Activated CD4-positive, alpha-beta T cell treated with anti-CD3 and anti-CD28 coated beads for 48 hours (primary cell): ENCODE data around the gene FPR2.
A peak's percentile ranks its signal among the peaks of the same experiment; 100 is the strongest.
"Not testable (repeated sequence)": the region's sequence is repeated elsewhere in the genome, so short reads cannot be mapped to it uniquely, and the experiment has no call there.

ENCODE experiments used
- DNase-seq: peaks from one replicate; pipeline ENCODE4 v3.0.0-alpha.2; 2020

Gene FPR2

DNA sequence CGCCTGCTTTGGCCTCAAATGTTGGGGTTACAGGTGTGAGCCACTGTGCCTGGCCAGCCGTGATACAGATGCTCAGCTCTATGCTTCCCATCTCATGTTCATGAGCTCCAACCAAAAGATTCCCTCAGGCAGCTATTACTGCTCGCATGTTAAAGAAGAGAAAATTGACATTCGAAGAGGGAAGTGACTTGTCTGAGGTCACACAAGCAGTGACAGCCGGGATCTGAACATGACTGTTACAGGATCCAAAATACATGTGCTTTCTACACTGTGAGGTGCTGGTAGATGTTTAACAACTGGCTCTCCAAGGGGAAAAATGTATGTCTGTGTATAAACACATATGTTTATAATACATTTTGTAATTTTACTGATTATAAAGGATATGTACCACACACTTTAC, 20.6 kb upstream of the FPR2 start:
- no peak for DNase-seq

- no peak for DNase-seq
These were observed 18.2 kb upstream of the FPR2 start for GRCh38 chr19:51742789-51743188.

DNA sequence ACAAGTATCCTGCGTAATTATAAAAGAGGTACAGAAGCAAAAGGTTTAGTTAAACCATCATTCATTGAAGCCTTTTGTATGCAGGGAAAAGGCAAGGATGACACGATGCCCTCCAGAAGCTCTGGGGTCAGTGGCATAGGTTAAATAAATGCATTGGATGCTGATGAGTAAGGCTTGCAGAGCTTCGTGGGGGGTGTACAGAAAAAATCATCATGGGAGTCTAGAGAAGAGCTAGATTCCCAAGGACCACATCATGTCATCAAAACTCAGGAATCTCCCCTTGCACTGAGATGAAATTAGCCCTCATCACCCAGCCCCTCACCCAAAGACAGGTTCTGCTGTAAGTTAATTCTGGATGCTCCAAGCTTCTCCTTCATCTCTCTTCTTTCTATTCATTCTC, 17.6 kb upstream of the FPR2 start:
- no peak for DNase-seq

DNA sequence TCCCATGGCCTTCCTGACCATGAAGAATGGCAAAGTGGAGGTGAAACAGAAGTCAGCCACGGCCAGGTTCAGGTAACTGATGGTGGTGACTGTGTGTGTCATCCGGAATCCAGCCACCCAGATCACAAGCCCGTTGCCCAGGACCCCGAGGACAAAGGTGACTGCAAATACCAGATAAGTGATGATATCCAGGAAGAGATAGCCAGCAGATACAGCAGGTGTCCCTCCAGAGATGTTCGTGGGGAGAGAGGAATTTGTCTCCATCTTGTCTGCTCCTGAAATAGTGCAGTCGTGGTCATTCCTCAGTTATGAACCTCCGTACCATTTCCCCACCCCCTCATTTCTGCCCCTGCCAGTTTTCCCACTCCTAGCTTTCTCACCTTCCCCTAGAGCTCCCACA, 14.2 kb upstream of the FPR2 start:
- DNase-seq = no peak

DNA sequence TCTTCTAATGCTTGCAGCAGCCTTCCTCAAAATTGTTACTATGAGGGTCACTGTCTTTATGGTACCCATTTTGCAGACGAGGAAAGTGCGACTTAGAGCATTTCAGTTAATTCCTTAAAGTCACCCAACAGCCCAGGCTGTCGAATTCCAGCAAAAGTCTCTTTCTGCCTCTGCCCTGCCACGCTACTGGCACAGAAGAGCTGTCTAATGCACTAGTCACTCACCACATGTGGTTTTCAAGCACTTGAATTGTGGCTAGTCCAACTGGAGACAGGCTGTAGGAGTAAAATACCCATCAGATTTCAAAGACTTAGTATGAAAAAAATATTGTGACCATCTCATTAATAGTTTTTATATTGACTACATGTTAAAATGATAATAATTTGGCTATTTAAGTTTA, 11.0 kb upstream of the FPR2 start:
- no peak for DNase-seq

DNA sequence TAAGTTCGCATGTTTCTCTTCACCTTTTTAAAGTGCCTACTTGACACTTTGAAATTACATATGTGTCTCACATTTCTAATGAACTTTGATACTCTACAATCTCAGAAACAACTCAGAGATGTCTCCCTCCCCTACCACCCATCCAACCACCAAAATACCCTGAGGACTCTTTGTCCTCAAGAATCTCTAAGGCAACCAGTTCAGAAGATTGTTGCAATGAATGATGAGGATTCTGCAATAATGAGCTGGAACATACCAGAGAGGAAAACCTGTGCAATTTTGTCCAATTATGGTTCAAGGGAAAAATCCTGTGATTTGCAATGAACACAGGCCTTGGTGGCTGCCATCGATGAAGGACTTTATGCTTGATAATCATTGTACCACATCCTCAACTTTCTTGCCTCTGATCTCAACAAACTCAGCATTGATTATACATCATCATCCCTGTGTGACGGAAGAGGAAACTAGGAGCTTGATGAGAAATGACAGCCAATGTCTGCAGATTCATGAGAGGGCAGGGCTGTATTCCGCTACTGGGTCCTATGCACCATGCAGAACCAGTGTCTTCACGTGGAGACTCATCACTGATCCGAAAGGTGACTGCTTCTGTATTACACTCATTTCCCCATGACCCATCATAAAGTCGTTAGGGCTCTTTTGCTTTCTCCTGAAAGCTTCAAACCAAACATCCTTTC, 10.4 kb upstream of the FPR2 start:
- DNase-seq = no peak

GRCh38 chr19:51751655-51752054, 9.3 kb upstream of the FPR2 start, which contains the start of gene FPR1:
Gene FPR1, minus strand, starts transcription at chr19:51751878. Its CDS starts 4,884 bp downstream, at chr19:51746994.
- no peak for DNase-seq

DNA sequence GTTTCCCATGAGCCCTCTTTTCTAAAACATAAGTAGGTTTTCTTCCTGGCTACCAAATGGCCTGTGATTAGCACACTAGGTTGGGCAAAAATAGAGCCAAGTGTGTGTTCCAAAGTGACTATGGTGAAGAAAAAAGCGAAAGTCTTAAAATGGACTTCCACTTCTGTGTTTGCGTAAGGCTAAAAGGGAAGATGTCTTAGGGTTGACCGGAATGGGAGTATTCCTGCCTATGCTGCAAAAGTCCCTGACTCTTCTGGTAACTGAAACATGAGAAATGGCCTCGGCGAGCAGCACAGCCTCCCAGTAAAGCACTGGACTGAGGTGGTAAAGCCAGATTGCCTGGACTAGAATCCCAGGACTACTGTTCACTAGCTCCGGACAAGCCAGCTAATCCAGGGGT, 6.9 kb upstream of the FPR2 start:
- no peak for DNase-seq

GRCh38 chr19:51754770-51755169, 6.2 kb upstream of the FPR2 start:
- no peak for DNase-seq

GRCh38 chr19:51755571-51755970, 5.4 kb upstream of the FPR2 start:
- DNase-seq = no peak

DNA sequence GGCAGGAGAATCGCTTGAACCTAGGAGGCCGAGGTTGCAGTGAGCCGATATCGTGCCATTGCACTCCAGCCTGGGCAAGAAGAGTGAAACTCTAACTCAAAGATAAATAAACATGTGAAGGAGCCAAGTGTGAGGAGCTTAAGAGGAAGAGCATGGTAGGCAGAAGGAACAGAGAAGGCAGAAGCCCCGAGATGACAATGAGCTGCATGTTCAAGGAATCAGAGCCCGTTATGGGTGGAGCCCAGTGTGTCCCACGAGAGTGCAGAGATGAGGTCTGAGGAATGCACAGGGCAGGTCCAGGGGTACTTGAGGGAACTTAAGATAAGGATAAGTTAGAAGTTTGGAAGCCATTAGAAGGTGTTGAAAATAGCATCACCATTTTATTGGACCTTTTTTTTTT, 716 bp downstream of the FPR2 start:
- no peak for DNase-seq

DNA sequence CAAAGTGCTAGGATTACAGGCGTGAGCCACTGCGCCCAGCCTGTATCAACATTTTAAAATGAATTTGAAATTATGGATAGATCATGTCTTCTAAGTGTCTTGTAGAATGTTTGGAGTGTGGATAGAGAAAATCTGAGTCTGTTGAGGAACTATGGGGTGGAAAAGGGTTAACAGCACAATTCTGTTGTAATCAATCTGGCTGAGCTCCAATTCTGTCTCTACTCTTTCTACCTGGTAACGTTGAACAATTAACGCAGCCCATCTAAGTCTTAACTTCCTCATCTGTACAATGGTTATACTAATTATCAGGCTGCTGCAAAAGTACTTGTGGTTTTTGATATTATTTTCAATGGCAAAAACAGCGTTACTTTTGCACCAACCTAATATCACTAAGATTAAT, 4.1 kb downstream of the FPR2 start:
- no peak for DNase-seq

GRCh38 chr19:51766461-51766860, 5.5 kb downstream of the FPR2 start:
- no peak for DNase-seq

DNA sequence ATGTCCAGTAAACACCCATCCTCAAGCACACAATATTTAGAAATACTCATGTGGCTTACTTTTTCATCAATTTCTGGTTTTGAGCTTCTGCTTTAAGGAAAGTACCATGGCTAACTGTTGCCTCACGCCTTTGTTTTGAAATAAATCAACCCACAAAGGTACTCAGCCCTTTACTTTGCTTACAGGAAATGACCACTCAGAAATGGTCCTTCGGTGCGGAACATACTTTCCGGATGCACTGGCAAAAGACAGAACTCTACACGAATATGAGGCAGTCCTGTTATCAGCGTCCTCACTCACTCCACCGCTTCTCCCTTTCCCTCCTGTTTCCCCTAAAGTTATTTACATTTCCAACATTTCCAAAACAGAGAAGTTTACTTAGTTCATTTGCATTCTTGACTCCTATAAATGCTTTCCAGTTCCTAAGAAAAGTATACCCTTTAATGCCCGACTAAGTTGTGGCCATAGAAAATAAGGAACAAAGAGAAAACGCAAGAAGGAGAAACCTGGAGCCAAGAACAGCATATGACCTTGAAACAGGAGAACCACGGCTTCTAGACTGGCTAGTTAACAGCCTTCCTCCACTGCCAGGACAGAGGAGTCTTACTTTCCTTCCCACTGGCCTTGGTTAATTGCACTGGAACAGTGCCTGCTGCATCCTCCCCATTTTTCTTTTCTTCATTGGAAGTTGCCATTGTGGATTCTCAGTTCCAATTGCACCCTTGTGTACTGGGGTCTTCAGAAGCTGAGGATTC, 10.6 kb downstream of the FPR2 start:
- DNase-seq = no peak

DNA sequence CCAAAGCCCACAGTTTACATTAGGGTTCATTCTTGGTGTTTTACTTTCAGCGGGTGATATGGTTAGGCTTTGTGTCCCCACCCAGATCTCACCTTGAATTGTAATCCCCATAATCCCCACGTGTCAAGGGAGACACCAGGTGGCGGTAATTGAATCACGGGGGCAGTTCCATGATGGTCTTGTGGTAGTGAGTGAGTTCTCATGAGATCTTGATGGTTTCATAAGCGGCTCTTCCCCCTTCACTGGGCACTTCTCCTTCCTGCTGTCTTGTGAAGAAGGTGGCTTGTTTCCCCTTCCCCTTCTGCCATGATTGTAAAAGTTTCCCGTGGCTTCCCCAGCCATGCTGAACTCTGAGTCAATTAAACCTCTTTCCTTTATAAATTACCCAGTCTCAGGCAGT, 12.0 kb downstream of the FPR2 start:
- DNase-seq = no peak

DNA sequence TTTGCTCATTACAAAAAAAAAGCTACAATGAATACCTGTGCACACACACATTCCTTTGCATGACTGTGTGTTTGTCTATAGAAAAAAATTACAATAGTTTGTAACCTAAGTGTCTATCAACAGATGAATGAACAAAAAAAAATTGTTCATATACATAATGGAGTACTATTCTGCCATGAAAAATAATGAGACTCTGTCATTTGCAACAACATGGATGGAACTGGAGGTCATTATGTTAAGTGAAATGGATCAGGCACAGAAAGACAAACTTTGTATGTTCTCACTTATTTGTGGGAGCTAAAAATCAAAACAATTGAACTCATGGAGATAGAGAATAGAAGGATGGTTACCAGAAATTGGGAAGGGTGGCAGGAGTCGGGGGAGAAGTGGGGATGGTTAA, 15.6 kb downstream of the FPR2 start:
- not testable (repeated sequence) for DNase-seq

DNA sequence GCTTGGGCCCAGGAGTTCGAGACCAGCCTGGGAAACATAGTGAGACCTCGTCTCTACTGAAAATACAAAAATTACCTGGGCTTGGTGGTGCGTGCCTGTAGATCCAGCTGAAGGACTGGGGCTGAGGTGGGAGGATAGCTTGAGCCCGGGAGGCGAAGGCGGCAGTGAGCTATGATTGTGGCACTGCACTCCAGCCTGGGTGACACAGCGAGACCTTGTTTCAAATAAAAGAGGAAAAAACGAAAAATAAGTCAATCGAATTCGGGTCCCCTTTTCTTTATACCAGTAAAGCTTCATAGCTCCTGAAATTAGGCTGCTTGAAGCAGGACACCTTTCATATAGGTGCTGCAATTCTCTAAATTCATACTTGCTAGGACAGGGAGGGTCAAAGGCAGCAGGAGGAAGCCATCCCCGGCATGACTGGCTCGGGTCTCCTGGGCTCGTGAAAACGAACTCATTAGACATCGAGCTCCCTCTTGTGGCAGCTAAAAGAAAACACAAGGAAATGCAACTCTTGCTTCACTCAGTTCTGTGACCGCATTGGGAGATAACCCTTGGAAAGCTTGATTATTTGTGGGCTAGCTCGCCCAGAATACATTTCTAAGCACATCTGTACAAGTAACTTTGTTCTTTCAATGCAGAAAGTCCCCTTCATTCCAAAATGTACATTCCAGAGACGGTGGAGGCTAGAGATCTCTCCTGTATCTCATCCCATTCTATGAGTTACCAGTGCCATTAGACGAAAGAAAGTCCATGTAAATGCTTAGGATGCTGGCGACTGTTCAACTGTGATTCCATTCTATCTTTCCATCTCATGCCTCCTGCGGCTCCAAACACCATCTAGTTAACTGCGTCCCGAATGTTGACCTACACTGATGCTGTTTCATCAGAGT, 16.8 kb downstream of the FPR2 start:
- DNase-seq = peak; percentile 55

GRCh38 chr19:51779181-51779580, 18.2 kb downstream of the FPR2 start:
- DNase-seq = no peak

DNA sequence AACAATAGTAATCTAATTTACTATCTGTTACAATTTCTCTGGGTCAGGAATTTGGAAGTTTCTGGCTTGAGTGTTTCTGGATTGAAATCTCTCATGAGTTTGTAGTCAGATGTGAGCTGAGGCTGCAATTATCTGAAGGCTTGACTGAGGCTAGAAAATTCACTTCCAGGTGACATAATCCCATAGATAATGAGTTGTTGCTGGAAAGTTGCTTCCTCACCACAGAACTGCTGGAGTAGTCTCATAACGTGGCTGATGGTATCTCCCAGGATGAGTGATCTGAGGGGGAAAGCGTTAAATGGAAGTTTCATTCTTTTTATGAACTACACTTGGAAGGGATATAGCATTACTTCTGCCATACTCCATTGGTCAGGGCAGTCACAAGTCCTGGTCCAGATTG, 18.7 kb downstream of the FPR2 start:
- no peak for DNase-seq

GRCh38 chr19:51780270-51780669, 19.3 kb downstream of the FPR2 start:
- no peak for DNase-seq

DNA sequence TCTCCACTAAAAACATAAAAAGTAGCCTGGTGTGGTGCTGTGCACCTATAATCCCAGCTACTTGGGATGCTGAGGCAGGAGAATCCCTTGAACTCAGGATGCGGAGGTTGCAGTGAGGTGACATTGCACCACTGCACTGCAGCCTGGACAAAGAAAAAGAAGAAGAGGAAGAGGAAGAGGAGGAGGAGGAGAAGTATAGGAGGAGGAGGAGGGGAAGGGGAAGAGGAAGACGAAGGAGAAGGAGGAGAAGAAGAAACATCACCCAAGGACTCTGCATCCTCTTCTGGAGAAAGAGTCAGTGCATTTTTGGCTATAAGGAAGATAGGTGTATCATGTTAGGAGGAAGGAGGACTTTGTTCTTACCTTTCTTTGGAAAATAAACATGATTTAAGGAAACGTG, 21.0 kb downstream of the FPR2 start:
- no peak for DNase-seq

DNA sequence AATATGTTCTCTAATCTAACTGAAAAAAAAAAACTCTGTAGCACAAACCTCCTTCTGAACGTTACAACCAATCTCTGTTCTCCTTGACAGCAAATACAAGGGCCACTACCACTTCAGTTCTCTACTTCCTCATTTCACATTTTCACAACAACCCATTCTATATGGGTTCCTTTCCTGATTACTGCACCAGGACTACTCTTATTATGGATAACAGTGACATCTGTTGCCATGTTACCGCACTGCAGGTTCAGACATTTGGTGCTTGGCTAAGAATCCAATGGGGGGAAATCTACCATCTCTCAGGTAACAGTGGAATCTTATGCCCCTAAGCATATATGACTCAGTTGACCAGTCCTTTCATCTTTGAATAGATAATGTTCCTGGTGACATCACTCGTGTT, 22.4 kb downstream of the FPR2 start:
- peak; percentile 19 for DNase-seq

DNA sequence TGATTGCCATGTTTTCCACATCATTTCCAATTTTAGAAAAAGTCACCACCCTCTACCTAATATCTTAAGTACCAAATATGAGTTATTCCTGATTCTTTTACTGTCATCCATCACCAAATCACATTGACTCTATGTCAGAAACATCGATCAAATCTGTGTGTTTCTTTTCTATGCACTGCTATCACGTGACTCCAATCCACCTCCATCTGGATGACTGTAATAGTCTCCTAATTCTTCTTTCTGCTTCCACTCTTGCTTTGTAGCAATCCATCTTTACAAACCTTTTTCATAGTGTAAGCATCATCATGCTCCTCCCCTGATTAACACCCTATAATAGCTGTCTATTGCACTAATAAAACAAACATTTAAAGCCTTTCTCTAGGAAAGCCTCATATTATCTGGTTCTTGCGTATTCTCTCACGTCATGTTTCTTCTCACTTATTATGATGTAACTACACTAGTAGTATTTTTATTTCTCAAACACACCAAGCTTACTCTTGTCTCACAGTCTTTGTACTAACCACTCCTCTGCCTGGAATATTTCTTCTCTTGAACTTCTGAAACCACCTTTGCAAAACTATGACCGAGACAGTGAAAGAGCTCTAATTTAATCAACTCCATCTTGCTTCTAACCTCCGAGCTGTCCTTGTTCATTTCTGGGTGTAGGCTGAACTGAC, 23.3 kb downstream of the FPR2 start:
- no peak for DNase-seq
